Gastrocnemius medialis (tissue), 4 donors: ENCODE data around the gene SKI. TPM values are rescaled to one million over a fixed set of nuclear protein-coding genes. Genes with fewer than 3 reads are reported as not detected.

Experiments
- ATAC-seq, 2 donors: fragments of 150-250 bp; one replicate each; pipeline ENCODE4 v1.9.1; 2016
- DNase-seq, 2 donors: peaks; one replicate each; pipeline ENCODE4 v3.0.0-alpha.2; 2019
- H3K27ac ChIP-seq, 4 donors: fragments of 200-600 bp; sonication (generic); 1 replicate in 1 of 4; 2 replicates in 3 of 4; pipeline ENCODE4 v1.5.1; 2016 to 2018; ENCODE audit warnings: mild to moderate bottlenecking in 2 of 4, moderate library complexity in 1 of 4
- H3K27me3 ChIP-seq, 3 donors: fragments of 200-600 bp; sonication (generic) in 2 of 3; 1 replicate in 1 of 3; 2 replicates in 2 of 3; pipeline versions ENCODE4 v1.5.1 to v1.6.0; 2016 to 2019; ENCODE audit warnings: mild to moderate bottlenecking in 1 of 3, moderate library complexity in 1 of 3
- H3K36me3 ChIP-seq, 2 donors: fragments of 200-600 bp; sonication (generic) in 1 of 2; one replicate each; pipeline ENCODE4 v1.5.1; 2017 to 2018
- H3K4me1 ChIP-seq, 2 donors: fragments of 200-600 bp; sonication (generic) in 1 of 2; one replicate each; pipeline ENCODE4 v1.5.1; 2016 to 2017; ENCODE audit warnings: mild to moderate bottlenecking in 2 of 2
- H3K4me3 ChIP-seq, 4 donors: fragments of 200-600 bp; sonication (generic) in 3 of 4; 1 replicate in 1 of 4; 2 replicates in 3 of 4; pipeline ENCODE4 v1.5.1; 2016 to 2019; ENCODE audit warnings: mild to moderate bottlenecking in 2 of 4
- H3K9me3 ChIP-seq, 3 donors: fragments of 200-600 bp; sonication (generic) in 2 of 3; 1 replicate in 1 of 3; 2 replicates in 2 of 3; pipeline ENCODE4 v1.5.1; 2016 to 2019
- POLR2A ChIP-seq, 2 donors: fragments of 450-650 bp; IDR thresholded peaks; one replicate each; pipeline ENCODE4 v1.6.1; 2017; ENCODE audit warnings: antibody characterized with exemption in 2 of 2, mild to moderate bottlenecking in 2 of 2, moderate library complexity in 2 of 2
- in situ Hi-C, 4 donors: fragments of 200-750 bp; cut with MboI; loops; one replicate each; pipeline versions ENCODE4 v1.15.0 to v1.8.0; 2017; ENCODE audit warnings: low sequenced_read_pairs in 4 of 4
- intact Hi-C: fragments of 100-400 bp; cut with DNase I; formaldehyde crosslinking; loops from one replicate; pipeline ENCODE4 v1.15.1; 2023; ENCODE audit warnings: low total_unique reads
- total RNA-seq, 4 donors: library from RNA; depleted of rRNA; stranded (reverse); fragments of >200 nt; gene quantifications; one replicate each; pipeline versions ENCODE4 v1.1.0 to v1.2.3, GENCODE V29; 2016
- TF ChIP-seq, protein P1 (sequence below), 5 experiments: fragments of 450-650 bp in 3 of 5; fragments of 200-600 bp in 2 of 5; sonication (generic) in 2 of 5; IDR thresholded peaks in 4 of 5; conservative IDR thresholded peaks in 1 of 5; 1 replicate in 4 of 5; 2 replicates in 1 of 5; pipeline ENCODE4 v1.5.1; 2016 to 2019; ENCODE audit warnings: antibody characterized with exemption in 5 of 5, mild to moderate bottlenecking in 3 of 5, moderate library complexity in 3 of 5

SKI gene
- total RNA-seq, 4 donors from 2014 or later: 7.8 to 32.2 (median 22.4) TPM

DNA sequence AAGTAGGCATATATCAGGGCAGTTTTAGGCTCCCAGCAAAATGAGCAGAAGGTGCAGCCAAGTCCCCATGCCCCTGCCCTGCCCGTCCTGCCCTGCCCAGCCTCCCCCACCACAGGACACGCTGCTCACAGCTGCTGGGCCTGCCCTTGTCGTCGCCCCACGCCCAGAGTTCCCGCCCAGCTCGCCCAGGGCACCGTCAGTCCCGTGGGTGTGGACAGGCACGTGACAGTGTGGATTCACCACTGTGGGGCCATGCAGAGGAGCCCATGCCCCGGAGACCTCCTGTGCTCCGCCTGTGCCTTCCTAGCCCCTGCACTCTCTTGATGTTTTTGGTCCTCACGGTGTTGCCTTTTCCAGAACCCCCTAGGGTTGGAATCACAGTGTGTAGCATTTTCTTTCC, 40.5 kb upstream of the SKI start:
- H3K36me3 ChIP-seq: peaks cover 0 to 4% of the 10 kb centered on the region in 2 donors
- H3K27me3 ChIP-seq: no peaks in the 10 kb centered on the region
- H3K4me3 ChIP-seq: no peak overlapping the region
- H3K27ac ChIP-seq: no peak overlapping the region
- H3K9me3 ChIP-seq: no peaks in the 10 kb centered on the region
- intact Hi-C loops (no loop called here), in situ Hi-C loops (loop anchor here in 2 of 4 donors (25.0 kb wide), 1 partner anchor 400 kb away; the partner anchor contains the start of gene PRXL2B (in 2 of the 2))
- peaks cover 14 to 24% of the 10 kb centered on the region in 2 donors for H3K4me1 ChIP-seq
- no peak for TF ChIP-seq POLR2A (IDR thresholded peaks at IDR 0.05)
- TF ChIP-seq, protein P1, sequence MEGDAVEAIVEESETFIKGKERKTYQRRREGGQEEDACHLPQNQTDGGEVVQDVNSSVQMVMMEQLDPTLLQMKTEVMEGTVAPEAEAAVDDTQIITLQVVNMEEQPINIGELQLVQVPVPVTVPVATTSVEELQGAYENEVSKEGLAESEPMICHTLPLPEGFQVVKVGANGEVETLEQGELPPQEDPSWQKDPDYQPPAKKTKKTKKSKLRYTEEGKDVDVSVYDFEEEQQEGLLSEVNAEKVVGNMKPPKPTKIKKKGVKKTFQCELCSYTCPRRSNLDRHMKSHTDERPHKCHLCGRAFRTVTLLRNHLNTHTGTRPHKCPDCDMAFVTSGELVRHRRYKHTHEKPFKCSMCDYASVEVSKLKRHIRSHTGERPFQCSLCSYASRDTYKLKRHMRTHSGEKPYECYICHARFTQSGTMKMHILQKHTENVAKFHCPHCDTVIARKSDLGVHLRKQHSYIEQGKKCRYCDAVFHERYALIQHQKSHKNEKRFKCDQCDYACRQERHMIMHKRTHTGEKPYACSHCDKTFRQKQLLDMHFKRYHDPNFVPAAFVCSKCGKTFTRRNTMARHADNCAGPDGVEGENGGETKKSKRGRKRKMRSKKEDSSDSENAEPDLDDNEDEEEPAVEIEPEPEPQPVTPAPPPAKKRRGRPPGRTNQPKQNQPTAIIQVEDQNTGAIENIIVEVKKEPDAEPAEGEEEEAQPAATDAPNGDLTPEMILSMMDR (IDR thresholded peaks at IDR 0.05 in 4 of 5, conservative IDR thresholded peaks at IDR 0.05 in 1 of 5): no peak
- ATAC-seq (no peak), DNase-seq (no peak)

DNA sequence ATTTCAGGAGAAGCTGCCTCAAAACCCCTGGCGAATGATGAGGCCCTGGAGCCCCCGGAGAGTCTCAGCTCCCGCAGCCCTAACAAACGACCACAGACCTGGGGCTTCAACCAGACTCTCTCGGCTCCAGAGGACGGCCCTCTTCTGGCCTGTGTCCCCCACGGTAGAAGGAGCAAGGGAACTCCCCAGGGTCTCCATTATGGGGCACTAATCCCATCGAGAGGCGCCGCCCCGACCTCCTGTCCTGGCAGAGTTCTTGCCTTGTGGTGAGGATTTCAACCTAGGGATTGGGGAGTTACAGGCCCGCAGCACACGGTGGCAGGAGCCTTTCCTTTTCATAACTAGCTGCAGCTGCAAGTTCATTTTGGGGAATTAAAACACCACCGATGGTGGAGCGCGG, 39.8 kb upstream of the SKI start:
- H3K4me1 ChIP-seq: peaks cover 15 to 30% of the 10 kb centered on the region in 2 donors
- H3K4me3 ChIP-seq: no peak overlapping the region
- H3K36me3 ChIP-seq: peaks cover 0 to 4% of the 10 kb centered on the region in 2 donors
- TF ChIP-seq POLR2A (IDR thresholded peaks at IDR 0.05): no peak
- TF ChIP-seq, protein P1 (IDR thresholded peaks at IDR 0.05 in 4 of 5, conservative IDR thresholded peaks at IDR 0.05 in 1 of 5): no peak
- intact Hi-C loops (no loop called here), in situ Hi-C loops (loop anchor here in 2 of 4 donors (25.0 kb wide), 1 partner anchor 399 kb away; the partner anchor contains the start of gene PRXL2B (in 2 of the 2))
- no peak overlapping the region for H3K27ac ChIP-seq
- no peaks in the 10 kb centered on the region for H3K27me3 ChIP-seq
- ATAC-seq: no peak
- DNase-seq: no peak
- no peaks in the 10 kb centered on the region for H3K9me3 ChIP-seq

DNA sequence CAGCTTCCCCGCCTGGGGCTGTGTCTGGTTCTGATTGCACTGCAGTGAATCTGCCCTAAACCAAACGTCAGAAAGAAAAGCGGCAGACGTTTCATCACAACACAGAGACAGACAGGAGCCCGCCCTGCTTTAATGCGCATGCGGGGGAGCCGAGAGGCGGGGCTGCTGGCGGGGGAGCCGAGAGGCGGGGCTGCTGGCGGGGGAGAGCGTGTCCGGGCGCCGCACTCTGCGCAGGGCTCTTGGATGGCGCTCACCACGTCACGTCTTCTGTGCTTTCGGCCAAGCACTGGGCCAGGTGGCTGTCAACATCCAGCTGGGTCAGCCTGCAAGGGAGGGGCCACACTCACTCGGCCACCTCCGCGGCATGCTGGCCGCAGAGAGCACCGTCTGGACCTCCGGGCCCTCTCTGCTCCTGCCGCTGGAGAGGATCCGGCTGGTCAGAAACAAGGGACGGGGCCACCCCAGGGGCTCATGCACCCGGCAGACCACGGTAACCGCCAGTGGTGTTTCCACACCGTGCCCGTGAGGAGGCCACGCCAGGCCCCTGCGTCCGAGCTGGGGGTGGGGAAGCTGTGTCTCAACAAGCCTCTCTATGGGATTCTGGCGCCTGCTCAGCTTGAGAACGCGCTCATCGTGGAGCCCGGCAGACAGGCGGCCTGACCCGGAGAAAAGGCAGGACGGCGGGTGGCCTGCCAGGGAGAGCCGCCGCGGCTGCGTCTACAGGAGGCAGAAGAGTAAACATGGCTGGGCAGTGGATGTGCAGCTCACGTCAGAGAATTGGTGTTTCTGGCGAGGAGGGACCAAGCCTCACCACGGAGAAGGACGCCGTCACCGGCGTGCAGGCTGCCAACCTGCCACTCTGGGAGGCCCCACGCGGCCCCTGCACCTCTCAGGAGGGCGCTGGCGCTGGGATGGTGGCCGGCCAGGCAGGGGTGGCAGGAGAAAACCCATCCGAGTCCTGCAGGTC, 38.4 kb upstream of the SKI start:
- in situ Hi-C loops (loop anchor here in 3 of 4 donors (10.0 to 25.0 kb wide), 3 partner anchors 195 to 398 kb away; partner anchors contain the start of genes PRXL2B (in 2 of the 3), MORN1 (in 1 of the 3) and RER1 (in 1 of the 3)), intact Hi-C loops (loop anchor here (1.0 to 10.0 kb wide), 3 partner anchors 56 to 339 kb away; partner anchors contain the start of genes CALML6 and TMEM52)
- H3K27me3 ChIP-seq: no peaks in the 10 kb centered on the region
- peak overlapping the region; percentile 72 to 88 (median 72) for H3K4me3 ChIP-seq
- peaks cover 0 to 4% of the 10 kb centered on the region in 2 donors for H3K36me3 ChIP-seq
- ATAC-seq (peak; percentile 93 to 94), DNase-seq (peak; percentile 96 to 97)
- TF ChIP-seq, protein P1 (IDR thresholded peaks at IDR 0.05 in 4 of 5, conservative IDR thresholded peaks at IDR 0.05 in 1 of 5): peak in 1 of 5 experiments; percentile 18
- TF ChIP-seq POLR2A (IDR thresholded peaks at IDR 0.05): peak; percentile 94 to 96
- H3K27ac ChIP-seq: peak overlapping the region; percentile 97 to 100 (median 98)
- peaks cover 21 to 39% of the 10 kb centered on the region in 2 donors for H3K4me1 ChIP-seq
- no peaks in the 10 kb centered on the region for H3K9me3 ChIP-seq

DNA sequence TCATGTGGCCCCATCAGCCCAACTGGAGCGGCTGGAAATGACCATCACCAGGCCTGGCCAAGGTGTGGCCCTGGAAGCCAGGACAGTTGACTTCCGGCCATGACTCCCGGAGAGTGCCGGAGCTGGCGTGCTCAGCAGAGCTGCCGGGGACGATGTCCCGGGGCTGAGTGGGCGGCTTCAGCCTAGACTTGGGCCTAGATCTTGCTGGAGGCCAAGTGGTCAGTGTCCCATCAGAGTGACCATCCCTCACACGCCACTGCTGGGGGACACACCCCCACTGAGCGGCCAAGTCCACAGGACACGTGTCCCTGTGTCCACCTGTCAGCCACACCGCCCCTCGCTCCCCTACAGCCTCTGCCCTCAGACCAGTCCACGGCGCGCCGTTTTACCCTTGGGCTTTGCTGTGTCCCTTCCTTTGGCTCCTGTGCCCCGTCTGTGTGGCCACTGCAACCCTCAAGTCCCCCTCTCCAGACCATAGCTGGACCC, 37.6 kb upstream of the SKI start:
- Histone ChIP-seq H3K36me3 (no peaks in the 10 kb centered on the region), H3K4me3 (peak overlapping the region; percentile 72 to 88 (median 72)), H3K27me3 (no peaks in the 10 kb centered on the region), H3K9me3 (no peaks in the 10 kb centered on the region), H3K4me1 (peaks cover 24 to 43% of the 10 kb centered on the region in 2 donors), H3K27ac (peak overlapping the region; percentile 97 to 100 (median 98))
- peak in 1 of 2 donors; percentile 54 for TF ChIP-seq POLR2A (IDR thresholded peaks at IDR 0.05)
- TF ChIP-seq, protein P1 (IDR thresholded peaks at IDR 0.05 in 4 of 5, conservative IDR thresholded peaks at IDR 0.05 in 1 of 5): no peak
- in situ Hi-C loops: loop anchor here in 3 of 4 donors (10.0 to 25.0 kb wide), 3 partner anchors 194 to 397 kb away; partner anchors contain the start of genes PRXL2B (in 2 of the 3), MORN1 (in 1 of the 3) and RER1 (in 1 of the 3)
- intact Hi-C loops: loop anchor here (2.0 to 10.0 kb wide), 2 partner anchors 276 to 338 kb away; partner anchors contain the start of genes CALML6 and TMEM52
- DNase-seq (no peak), ATAC-seq (no peak)
